ENCODE results near the gene RAP1GAP. TPM values are rescaled to one million over a fixed set of nuclear protein-coding genes. Genes with fewer than 3 reads are reported as not detected.
A peak's percentile ranks its signal among the peaks of the same experiment; 100 is the strongest.

Gene RAP1GAP
- total and polyA plus RNA-seq, 9 of the 15 experiments (the other 6 are each of a cell fraction or from before 2014, with no cell fraction given) = 0.29 to 30.2 (median 19.2) TPM

DNA sequence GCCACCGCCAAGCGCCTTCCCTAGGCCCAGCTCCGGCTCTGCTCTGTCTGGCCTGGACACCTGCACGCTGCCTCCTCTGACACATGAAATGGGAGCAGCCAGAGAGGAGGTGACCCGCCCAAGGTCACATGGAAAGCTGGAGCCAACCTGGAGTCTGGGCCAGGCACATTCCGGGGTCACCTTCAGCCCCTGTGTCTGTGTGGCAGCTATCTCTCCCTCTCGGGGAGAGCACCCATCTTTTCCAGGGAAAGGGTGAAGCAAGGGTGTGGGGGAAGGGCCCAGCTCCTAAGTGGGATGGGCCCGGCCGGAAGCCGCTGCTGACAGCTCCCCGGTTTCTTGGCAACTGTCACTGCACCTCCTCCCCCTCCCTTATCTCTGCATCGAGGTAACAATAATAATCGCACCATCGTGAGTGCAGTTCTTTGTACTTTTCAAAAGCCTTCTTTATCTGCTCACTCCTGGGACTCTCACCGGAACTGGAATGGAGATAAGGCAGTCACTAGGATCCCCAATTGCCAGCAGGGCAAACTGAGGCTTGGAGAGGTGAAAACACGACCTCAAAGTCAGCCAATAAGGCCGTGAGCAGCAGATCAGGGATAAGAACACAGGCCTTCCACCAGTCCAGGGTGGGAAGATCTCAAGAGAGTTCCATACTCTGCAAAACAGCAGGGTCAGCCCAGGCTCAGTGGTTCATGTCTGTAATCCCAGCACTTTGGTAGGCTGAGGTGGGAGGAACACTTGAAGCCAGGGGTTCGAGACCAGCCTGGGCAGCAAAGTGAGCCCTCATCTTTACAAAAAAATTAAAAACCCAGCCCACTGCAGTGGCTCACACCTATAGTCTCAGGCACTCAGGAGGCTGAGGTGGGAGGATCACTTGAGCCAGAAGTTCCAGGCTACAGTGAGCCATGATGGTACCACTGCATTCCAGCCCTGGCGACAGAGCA lies 36.9 kb downstream of the RAP1GAP start (continued):
- TF ChIP-seq CREB1 (IDR thresholded peaks at IDR 0.05) (no peak), CREB1 (CRISPR knock-in tag; IDR thresholded peaks at IDR 0.05) (no peak; the same call in 1 of the 2 replicates), ZNF707 (CRISPR knock-in tag; conservative IDR thresholded peaks at IDR 0.05) (no peak), ZNF764 (CRISPR knock-in tag; IDR thresholded peaks at IDR 0.05; ENCODE audit: low read depth) (no peak), ZNF184 (CRISPR knock-in tag; IDR thresholded peaks at IDR 0.05) (no peak), CBX5 (IDR thresholded peaks at IDR 0.05; ENCODE audit: borderline replicate concordance, low read depth) (peak; percentile 47; the same call in 1 of the 2 replicates), ZNF586 (CRISPR knock-in tag; conservative IDR thresholded peaks at IDR 0.05) (no peak), ZNF239 (CRISPR knock-in tag; IDR thresholded peaks at IDR 0.05) (peak; percentile 61), NONO (IDR thresholded peaks at IDR 0.05; ENCODE audit: low read depth in 2 of 2, low read length in 1 of 2) (no peak), TBL1XR1 (IDR thresholded peaks at IDR 0.05; ENCODE audit: low read length in 2 of 2) (peak; percentile 67 to 74; a peak in 3 of 4 replicates), TRIM24 (IDR thresholded peaks at IDR 0.05) (peak; percentile 63 to 86; a peak in 3 of 4 replicates), SRF (CRISPR knock-in tag; IDR thresholded peaks at IDR 0.05) (peak in 1 of 2 experiments; percentile 80; a peak in 1 of 4 replicates), MTA3 (IDR thresholded peaks at IDR 0.05; ENCODE audit: borderline replicate concordance) (peak; percentile 95), ASH1L (IDR thresholded peaks at IDR 0.05; ENCODE audit: borderline replicate concordance, low read depth, partially characterized antibody) (no peak), MBD2 (IDR thresholded peaks at IDR 0.05; ENCODE audit: borderline replicate concordance, low read depth) (peak; percentile 40; the same call in 1 of the 2 replicates), RFX7 (CRISPR knock-in tag; IDR thresholded peaks at IDR 0.05) (no peak), SAFB2 (IDR thresholded peaks at IDR 0.05; ENCODE audit: borderline replicate concordance, low read depth, low read length, severe bottlenecking) (no peak), YY1 (IDR thresholded peaks at IDR 0.05; ENCODE audit: borderline replicate concordance in 1 of 3, control insufficient read depth in 1 of 3, extremely low read depth in 1 of 3, insufficient read depth in 3 of 3, insufficient read length in 1 of 3, insufficient replicate concordance in 2 of 3, low read depth in 1 of 3, low read length in 2 of 3) (no peak), ZNF76 (CRISPR knock-in tag; IDR thresholded peaks at IDR 0.05; ENCODE audit: borderline replicate concordance) (peak; percentile 50; the same call in 1 of the 2 replicates), ZEB2 (IDR thresholded peaks at IDR 0.05) (peak; percentile 99)
- TF ChIP-seq, protein P1, sequence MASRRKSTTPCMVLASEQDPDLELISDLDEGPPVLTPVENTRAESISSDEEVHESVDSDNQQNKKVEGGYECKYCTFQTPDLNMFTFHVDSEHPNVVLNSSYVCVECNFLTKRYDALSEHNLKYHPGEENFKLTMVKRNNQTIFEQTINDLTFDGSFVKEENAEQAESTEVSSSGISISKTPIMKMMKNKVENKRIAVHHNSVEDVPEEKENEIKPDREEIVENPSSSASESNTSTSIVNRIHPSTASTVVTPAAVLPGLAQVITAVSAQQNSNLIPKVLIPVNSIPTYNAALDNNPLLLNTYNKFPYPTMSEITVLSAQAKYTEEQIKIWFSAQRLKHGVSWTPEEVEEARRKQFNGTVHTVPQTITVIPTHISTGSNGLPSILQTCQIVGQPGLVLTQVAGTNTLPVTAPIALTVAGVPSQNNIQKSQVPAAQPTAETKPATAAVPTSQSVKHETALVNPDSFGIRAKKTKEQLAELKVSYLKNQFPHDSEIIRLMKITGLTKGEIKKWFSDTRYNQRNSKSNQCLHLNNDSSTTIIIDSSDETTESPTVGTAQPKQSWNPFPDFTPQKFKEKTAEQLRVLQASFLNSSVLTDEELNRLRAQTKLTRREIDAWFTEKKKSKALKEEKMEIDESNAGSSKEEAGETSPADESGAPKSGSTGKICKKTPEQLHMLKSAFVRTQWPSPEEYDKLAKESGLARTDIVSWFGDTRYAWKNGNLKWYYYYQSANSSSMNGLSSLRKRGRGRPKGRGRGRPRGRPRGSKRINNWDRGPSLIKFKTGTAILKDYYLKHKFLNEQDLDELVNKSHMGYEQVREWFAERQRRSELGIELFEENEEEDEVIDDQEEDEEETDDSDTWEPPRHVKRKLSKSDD (conservative IDR thresholded peaks at IDR 0.05; ENCODE audit: low read length) = no peak
- TF ChIP-seq, protein P2, sequence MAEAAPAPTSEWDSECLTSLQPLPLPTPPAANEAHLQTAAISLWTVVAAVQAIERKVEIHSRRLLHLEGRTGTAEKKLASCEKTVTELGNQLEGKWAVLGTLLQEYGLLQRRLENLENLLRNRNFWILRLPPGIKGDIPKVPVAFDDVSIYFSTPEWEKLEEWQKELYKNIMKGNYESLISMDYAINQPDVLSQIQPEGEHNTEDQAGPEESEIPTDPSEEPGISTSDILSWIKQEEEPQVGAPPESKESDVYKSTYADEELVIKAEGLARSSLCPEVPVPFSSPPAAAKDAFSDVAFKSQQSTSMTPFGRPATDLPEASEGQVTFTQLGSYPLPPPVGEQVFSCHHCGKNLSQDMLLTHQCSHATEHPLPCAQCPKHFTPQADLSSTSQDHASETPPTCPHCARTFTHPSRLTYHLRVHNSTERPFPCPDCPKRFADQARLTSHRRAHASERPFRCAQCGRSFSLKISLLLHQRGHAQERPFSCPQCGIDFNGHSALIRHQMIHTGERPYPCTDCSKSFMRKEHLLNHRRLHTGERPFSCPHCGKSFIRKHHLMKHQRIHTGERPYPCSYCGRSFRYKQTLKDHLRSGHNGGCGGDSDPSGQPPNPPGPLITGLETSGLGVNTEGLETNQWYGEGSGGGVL (CRISPR knock-in tag; IDR thresholded peaks at IDR 0.05) = no peak

Measured in K562 (cell line).